GM20000 (cell line): ENCODE results near the gene DDX39A.

Experiments used
- DNase-seq: peaks from one replicate; pipeline ENCODE4 v3.0.0; 2012; ENCODE audit warnings: low spot score
- TF ChIP-seq, protein P1 (sequence below): IDR thresholded peaks from 2 replicates; pipeline ENCODE4 v1.5.1; 2012; ENCODE audit warnings: mild to moderate bottlenecking, control low read depth; ENCODE audit errors: extremely low read depth, missing control alignments

The DDX39A gene

DNA sequence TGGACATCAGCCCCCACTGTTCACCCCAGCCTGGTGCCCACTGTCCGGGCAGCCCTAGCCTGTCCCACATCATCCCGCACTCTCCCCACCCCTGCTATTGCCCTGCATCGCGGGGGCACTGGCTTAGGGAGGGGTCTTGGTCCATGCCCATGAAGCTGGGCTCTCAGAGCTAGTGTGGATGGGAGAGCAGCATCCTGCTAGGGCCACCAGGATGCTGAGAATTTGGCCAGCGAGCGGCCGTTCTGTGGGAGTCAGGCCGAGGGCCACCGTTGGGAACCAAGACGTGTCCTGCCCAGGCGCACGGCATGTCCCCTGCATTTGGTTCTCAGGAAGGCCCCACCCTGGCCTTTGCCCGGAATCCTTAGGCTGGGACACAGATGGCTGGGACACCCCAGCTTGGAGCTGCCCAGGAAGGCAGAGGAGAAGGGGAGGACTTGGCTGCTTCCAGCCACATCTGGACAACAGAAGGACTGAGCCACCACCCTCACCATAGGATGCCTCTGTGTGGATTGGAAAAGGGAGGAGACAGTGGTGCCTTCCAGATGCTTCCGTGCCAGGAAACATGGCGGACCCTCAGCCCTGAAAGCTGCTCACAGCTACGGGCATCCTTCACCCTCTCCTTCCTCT, 23.3 kb downstream of the DDX39A start:
- DNase-seq, result no peak
- TF ChIP-seq, protein P1, sequence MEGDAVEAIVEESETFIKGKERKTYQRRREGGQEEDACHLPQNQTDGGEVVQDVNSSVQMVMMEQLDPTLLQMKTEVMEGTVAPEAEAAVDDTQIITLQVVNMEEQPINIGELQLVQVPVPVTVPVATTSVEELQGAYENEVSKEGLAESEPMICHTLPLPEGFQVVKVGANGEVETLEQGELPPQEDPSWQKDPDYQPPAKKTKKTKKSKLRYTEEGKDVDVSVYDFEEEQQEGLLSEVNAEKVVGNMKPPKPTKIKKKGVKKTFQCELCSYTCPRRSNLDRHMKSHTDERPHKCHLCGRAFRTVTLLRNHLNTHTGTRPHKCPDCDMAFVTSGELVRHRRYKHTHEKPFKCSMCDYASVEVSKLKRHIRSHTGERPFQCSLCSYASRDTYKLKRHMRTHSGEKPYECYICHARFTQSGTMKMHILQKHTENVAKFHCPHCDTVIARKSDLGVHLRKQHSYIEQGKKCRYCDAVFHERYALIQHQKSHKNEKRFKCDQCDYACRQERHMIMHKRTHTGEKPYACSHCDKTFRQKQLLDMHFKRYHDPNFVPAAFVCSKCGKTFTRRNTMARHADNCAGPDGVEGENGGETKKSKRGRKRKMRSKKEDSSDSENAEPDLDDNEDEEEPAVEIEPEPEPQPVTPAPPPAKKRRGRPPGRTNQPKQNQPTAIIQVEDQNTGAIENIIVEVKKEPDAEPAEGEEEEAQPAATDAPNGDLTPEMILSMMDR, result no peak

DNA sequence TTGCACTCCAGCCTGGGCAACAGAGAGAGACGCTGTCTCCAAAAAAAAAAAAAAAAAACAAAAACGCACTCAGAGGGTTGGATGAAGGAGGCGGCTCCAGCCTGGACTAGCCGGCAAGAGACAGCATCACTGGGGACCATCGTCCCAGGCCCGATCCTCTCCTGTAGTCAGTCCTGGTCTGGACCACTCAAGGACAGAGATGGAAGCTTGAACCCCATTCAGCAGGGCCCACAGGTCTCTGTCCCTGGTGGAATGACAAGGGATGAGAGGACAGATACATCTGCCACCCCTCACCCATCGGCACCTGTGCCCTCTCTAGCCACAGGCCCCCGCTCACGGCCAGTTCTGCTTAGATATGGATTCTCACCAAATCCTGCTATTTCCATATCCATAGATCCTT, 23.9 kb downstream of the DDX39A start:
- TF ChIP-seq, protein P1, result no peak
- no peak for DNase-seq

DNA sequence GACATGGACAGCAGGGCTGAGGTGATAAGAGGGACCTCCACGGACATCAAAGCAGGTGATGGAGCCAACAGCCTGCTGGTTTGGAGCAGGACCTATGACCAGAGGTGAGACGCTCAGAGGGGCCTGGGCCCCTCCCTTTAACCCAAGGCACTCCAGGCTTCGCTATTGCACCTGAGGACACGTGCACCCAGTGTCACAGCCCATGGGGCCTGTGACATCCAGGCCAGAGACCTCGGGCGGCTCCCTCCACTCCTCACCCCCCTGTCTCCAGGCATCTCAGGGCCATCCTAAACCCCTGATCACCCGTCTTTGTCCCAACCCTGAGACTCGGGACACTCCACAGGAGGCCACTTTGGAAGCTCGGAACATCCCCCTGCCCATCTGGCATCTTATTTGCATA, 25.0 kb downstream of the DDX39A start:
- no peak for DNase-seq
- TF ChIP-seq, protein P1, result no peak

DNA sequence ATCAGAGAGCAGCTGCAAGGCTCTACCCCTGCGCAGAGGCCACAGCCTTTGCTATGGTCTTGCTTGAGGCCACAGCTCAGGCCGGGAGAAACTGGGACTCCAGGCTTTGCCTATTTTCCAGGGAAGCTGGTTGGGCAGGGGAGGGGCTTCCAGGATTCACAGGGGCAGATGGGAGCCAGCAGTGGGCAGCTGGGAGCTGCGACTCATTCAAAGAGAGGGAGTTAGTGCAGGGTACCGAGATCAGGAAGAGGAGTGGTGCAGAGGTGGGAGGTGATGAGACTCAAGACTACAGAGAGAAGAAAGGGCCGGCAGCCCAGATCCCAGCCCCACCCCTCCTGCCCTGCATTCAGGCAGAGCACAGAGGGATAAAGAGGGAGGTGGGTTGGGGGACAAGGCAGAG, 25.8 kb downstream of the DDX39A start:
- TF ChIP-seq, protein P1, result no peak
- DNase-seq, result no peak

DNA sequence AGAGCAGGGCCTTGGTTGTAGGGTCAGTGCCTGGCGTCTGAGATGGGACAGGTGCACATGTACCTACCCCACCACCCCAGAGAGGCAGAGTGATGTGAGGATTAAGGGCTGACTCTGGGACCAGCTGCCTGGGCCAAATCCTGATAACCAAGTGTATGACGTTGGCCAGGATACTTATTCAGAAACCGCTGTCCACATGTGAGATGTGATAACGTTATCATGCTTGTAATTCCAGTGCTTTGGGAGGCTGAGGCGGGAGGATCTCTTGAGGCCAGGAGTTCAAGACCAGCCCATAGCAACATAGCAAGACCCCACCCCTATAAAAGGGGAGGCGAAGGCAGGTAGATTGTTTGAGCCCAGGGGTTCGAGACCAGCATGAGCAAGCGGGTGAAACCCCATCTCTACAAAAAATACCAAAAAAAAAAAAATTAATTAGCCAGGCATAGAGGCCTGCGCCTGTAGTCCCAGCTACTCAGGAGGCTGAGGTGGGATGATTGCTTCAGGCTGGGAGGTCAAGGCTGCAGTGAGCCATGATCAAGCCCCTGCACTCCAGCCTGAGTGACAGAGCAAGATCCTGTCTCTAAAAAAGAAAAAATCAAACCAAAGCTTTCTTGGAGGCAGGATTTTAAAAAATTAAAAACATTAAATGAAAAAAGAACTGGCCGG, 27.9 kb downstream of the DDX39A start:
- TF ChIP-seq, protein P1, result no peak
- no peak for DNase-seq

DNA sequence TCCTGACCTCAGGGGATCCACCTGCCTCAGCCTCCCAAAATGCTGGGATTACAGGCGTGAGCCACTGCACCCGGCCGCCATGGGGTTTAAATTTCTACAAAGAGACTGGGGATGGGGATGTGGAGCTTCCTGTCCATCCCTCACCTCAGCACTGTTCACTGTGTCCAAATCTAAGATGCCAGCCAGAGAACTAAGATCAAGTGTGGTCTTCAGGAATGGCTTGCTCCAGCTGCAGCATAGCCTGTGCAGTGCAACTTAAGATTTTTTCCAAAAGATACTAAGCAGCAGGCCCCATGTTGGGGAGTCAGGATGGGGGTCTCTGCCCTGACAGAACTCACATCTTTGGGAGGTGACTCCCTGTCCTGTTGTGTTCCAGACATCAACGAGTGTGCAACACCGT, 28.6 kb downstream of the DDX39A start:
- no peak for DNase-seq
- TF ChIP-seq, protein P1, result no peak

DNA sequence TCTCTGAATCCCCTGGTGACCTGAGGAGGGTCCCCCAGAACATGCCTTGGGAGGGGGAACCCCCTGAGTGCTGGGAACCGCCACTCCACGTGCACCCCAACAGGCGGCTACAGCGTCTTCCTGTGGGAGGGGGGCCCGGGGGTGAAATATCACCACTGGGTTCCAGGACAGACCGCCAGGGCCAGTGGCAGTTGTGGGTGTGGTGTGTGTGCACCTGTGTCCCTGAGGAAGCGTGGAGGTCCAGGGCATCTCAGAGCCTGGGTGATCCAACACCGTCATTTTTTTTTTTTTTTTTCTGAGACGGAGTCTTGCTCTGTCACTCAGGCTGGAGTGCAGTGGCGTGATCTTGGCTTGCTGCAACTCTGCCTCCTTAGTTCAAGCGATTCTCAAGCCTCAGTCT, 33.6 kb downstream of the DDX39A start:
- no peak for DNase-seq

More for the DNA sequence above, 33.6 kb downstream of the DDX39A start:
- TF ChIP-seq, protein P1, result no peak
